ENCODE results near the gene TTI1. TPM values are rescaled to one million over a fixed set of nuclear protein-coding genes. Genes with fewer than 3 reads are reported as not detected.

TTI1 gene
- total RNA-seq, 4 donors from 2014 or later, result 14.8 to 25.4 (median 20.3) TPM

- intact Hi-C loops (cut with DNase I; ENCODE audit: low total_unique reads) (no loop called here), in situ Hi-C loops (cut with MboI; ENCODE audit: low sequenced_read_pairs in 4 of 4) (no loop called here)
- no peak overlapping the region for H3K4me3 ChIP-seq
- DNase-seq, result no peak
- TF ChIP-seq POLR2A (IDR thresholded peaks at IDR 0.05), result no peak
- ATAC-seq, result no peak
- no peaks in the 10 kb centered on the region for H3K9me3 ChIP-seq
- no peaks in the 10 kb centered on the region for H3K4me1 ChIP-seq
- no peaks in the 10 kb centered on the region for H3K36me3 ChIP-seq
- H3K27ac ChIP-seq, result no peak overlapping the region
- peaks cover 0 to 3% (median 0%) of the 10 kb centered on the region in 3 donors for H3K27me3 ChIP-seq
These were observed 92.4 kb downstream of the TTI1 start for GRCh38 chr20:37940858-37941257.

- DNase-seq (no peak), ATAC-seq (no peak)
- intact Hi-C loops (cut with DNase I; ENCODE audit: low total_unique reads), result no loop called here
- Histone ChIP-seq H3K36me3 (no peaks in the 10 kb centered on the region), H3K27ac (no peak overlapping the region), H3K4me1 (no peaks in the 10 kb centered on the region), H3K27me3 (no peaks in the 10 kb centered on the region), H3K4me3 (no peak overlapping the region), H3K9me3 (no peaks in the 10 kb centered on the region)
- TF ChIP-seq POLR2A (IDR thresholded peaks at IDR 0.05), result no peak
- no peak for TF ChIP-seq CTCF (IDR thresholded peaks at IDR 0.05 in 4 of 5, conservative IDR thresholded peaks at IDR 0.05 in 1 of 5)
- in situ Hi-C loops (cut with MboI; ENCODE audit: low sequenced_read_pairs in 4 of 4), result no loop called here
These were observed 93.3 kb downstream of the TTI1 start for GRCh38 chr20:37939701-37940560.

GRCh38 chr20:37938954-37939353, 94.3 kb downstream of the TTI1 start:
- H3K27me3 ChIP-seq, result peaks cover 0 to under 1% (median 0%) of the 10 kb centered on the region in 3 donors
- no peaks in the 10 kb centered on the region for H3K4me1 ChIP-seq
- DNase-seq (no peak), ATAC-seq (no peak)
- intact Hi-C loops (cut with DNase I; ENCODE audit: low total_unique reads), result no loop called here
- H3K36me3 ChIP-seq, result no peaks in the 10 kb centered on the region
- TF ChIP-seq POLR2A (IDR thresholded peaks at IDR 0.05), result no peak
- no peak for TF ChIP-seq CTCF (IDR thresholded peaks at IDR 0.05 in 4 of 5, conservative IDR thresholded peaks at IDR 0.05 in 1 of 5)
- in situ Hi-C loops (cut with MboI; ENCODE audit: low sequenced_read_pairs in 4 of 4), result no loop called here
- no peak overlapping the region for H3K4me3 ChIP-seq
- no peak overlapping the region for H3K27ac ChIP-seq
- no peaks in the 10 kb centered on the region for H3K9me3 ChIP-seq

GRCh38 chr20:37938181-37938750, 95.0 kb downstream of the TTI1 start:
- no peak overlapping the region for H3K4me3 ChIP-seq
- no peaks in the 10 kb centered on the region for H3K4me1 ChIP-seq
- DNase-seq, result no peak
- TF ChIP-seq CTCF (IDR thresholded peaks at IDR 0.05 in 4 of 5, conservative IDR thresholded peaks at IDR 0.05 in 1 of 5) (no peak), POLR2A (IDR thresholded peaks at IDR 0.05) (no peak)
- in situ Hi-C loops (cut with MboI; ENCODE audit: low sequenced_read_pairs in 4 of 4), result no loop called here
- H3K36me3 ChIP-seq, result no peaks in the 10 kb centered on the region
- intact Hi-C loops (cut with DNase I; ENCODE audit: low total_unique reads), result no loop called here
- H3K9me3 ChIP-seq, result no peaks in the 10 kb centered on the region
- ATAC-seq, result no peak
- H3K27me3 ChIP-seq, result peaks cover 0 to 3% (median 0%) of the 10 kb centered on the region in 3 donors
- no peak overlapping the region for H3K27ac ChIP-seq

- ATAC-seq (no peak), DNase-seq (peak in 1 of 2 donors; percentile 4)
- H3K27ac ChIP-seq, result no peak overlapping the region
- no peaks in the 10 kb centered on the region for H3K36me3 ChIP-seq
- no peak overlapping the region for H3K4me3 ChIP-seq
- H3K4me1 ChIP-seq, result no peaks in the 10 kb centered on the region
- intact Hi-C loops (cut with DNase I; ENCODE audit: low total_unique reads) (no loop called here), in situ Hi-C loops (cut with MboI; ENCODE audit: low sequenced_read_pairs in 4 of 4) (no loop called here)
- no peak for TF ChIP-seq CTCF (IDR thresholded peaks at IDR 0.05 in 4 of 5, conservative IDR thresholded peaks at IDR 0.05 in 1 of 5)
- peaks cover 0 to 3% (median 0%) of the 10 kb centered on the region in 3 donors for H3K27me3 ChIP-seq
- H3K9me3 ChIP-seq, result no peaks in the 10 kb centered on the region
These were observed 95.6 kb downstream of the TTI1 start for GRCh38 chr20:37937686-37938085.
